ENCODE results near the gene HS1BP3. TPM values are rescaled to one million over a fixed set of nuclear protein-coding genes. Genes with fewer than 3 reads are reported as not detected.

The HS1BP3 gene
- total RNA-seq, 3 donors from 2014 or later: 19.0 to 31.8 (median 25.9) TPM

DNA sequence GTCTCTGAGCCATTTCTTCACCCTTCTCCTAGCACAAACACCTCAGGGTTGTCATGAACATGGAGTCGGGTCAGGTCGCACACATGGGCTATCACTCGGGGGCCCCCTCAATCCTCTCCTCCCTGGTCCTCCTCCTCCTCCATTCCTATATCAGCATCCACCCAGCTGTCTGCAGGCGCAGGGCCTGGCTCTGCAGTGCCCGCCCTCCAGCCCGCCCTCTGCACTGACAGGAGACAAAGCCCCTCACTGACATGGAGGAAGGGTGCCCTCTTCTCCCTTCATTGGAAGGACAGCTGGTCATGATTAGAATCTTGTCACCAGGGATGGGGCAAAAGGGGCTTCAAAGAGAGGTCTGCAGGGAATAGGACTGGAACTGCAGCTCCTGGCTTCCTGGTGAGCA lies 21.7 kb downstream of the HS1BP3 start:
- peaks cover 5 to 9% of the 10 kb centered on the region in 2 donors for H3K4me1 ChIP-seq
- TF ChIP-seq POLR2A (IDR thresholded peaks at IDR 0.05): no peak
- TF ChIP-seq POLR2AphosphoS5 (IDR thresholded peaks at IDR 0.05): no peak
- TF ChIP-seq, protein P1, sequence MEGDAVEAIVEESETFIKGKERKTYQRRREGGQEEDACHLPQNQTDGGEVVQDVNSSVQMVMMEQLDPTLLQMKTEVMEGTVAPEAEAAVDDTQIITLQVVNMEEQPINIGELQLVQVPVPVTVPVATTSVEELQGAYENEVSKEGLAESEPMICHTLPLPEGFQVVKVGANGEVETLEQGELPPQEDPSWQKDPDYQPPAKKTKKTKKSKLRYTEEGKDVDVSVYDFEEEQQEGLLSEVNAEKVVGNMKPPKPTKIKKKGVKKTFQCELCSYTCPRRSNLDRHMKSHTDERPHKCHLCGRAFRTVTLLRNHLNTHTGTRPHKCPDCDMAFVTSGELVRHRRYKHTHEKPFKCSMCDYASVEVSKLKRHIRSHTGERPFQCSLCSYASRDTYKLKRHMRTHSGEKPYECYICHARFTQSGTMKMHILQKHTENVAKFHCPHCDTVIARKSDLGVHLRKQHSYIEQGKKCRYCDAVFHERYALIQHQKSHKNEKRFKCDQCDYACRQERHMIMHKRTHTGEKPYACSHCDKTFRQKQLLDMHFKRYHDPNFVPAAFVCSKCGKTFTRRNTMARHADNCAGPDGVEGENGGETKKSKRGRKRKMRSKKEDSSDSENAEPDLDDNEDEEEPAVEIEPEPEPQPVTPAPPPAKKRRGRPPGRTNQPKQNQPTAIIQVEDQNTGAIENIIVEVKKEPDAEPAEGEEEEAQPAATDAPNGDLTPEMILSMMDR (IDR thresholded peaks at IDR 0.05): no peak
- no peaks in the 10 kb centered on the region for H3K9me3 ChIP-seq
- no peak for DNase-seq (ENCODE audit: low spot score in 2 of 2)
- H3K27me3 ChIP-seq: no peaks in the 10 kb centered on the region
- intact Hi-C loops (cut with DNase I; ENCODE audit: low total_unique reads): no loop called here
- peaks cover under 1% of the 10 kb centered on the region for H3K36me3 ChIP-seq
- H3K4me3 ChIP-seq: no peak overlapping the region
- H3K27ac ChIP-seq: no peak overlapping the region

DNA sequence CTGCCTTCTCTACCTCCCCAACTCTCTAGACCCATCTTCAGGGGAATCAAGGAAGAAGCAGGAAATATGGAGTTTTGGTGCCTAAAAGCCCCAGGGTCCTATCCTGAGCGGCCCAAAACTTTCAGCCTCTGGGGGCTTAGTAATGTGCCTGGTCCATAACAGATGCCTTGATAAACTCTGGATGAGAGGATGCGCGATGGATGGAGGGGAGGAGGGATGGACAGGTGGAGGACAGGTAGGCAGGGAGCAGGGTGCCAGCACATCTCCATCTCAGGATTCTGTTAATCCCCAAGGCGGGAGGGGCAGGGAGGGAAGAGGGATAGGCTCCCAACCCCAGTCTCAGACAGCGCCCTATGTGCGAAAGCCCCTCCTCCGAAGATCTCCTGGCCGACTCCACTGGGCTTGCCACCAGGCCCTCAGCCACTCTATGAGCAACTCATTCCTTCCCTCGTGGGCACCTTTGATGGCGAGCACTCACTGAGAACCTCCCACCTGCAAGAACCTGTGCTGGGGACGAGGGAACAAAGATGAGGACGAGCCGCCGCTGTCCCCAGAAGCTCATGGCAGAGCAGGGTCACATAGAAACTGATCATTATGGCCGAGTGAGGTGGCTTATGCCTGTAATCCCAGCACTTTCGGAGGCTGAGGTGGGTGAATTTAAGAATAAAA lies 23.1 kb downstream of the HS1BP3 start:
- H3K27ac ChIP-seq: no peak overlapping the region
- TF ChIP-seq POLR2AphosphoS5 (IDR thresholded peaks at IDR 0.05) (no peak), POLR2A (IDR thresholded peaks at IDR 0.05) (no peak)
- TF ChIP-seq, protein P1 (IDR thresholded peaks at IDR 0.05): no peak
- intact Hi-C loops (cut with DNase I; ENCODE audit: low total_unique reads): no loop called here
- H3K36me3 ChIP-seq: peaks cover 3% of the 10 kb centered on the region
- H3K4me1 ChIP-seq: no peaks in the 10 kb centered on the region
- DNase-seq (ENCODE audit: low spot score in 2 of 2): no peak
- H3K9me3 ChIP-seq: no peaks in the 10 kb centered on the region
- H3K27me3 ChIP-seq: no peaks in the 10 kb centered on the region
- H3K4me3 ChIP-seq: no peak overlapping the region

DNA sequence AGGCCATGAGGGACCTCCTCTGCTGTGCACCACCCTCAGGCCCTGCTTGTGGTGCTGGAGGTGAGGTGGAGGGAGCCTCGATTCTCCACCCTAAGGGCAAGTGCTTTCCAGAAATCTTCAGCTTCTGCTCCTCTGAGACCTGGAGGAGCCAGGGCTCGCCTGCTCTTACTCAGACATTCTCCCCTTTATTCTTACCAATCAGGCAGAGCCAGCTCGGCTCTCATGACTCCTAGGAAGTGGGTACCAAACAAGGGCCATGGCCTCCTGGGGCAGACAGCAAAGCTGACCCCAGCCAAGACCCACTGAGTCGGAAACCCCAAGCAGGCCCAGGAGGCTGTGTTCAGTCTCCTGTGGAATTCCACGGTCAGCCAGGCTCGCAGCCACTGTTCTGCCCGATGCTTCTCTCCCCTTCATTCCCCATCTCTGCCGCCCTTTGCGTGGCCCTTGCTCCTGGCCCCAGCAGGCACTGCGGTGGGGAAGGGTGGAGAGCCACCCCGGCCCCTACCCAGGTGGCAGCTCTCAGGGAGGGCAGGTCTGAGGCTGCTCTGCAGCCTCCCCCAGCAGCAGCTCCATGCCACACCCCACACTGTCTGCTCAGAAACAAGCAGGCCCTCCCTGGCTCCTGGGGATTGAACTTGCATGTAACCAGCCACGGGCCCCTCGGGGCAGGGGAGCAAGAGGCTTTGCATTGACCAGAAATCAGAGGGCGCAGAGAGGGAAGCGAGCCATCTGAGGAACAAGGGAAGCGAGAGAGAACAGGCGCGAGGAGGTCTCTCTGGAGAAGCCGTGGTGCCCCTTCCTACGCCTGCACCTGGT lies 24.0 kb downstream of the HS1BP3 start:
- Histone ChIP-seq H3K4me3 (no peak overlapping the region), H3K9me3 (no peaks in the 10 kb centered on the region), H3K27ac (peak overlapping the region in 1 of 2 donors; percentile 32), H3K4me1 (no peaks in the 10 kb centered on the region), H3K36me3 (peaks cover 3% of the 10 kb centered on the region), H3K27me3 (no peaks in the 10 kb centered on the region)
- intact Hi-C loops (cut with DNase I; ENCODE audit: low total_unique reads): no loop called here
- DNase-seq (ENCODE audit: low spot score in 2 of 2): no peak
- TF ChIP-seq POLR2AphosphoS5 (IDR thresholded peaks at IDR 0.05) (no peak), POLR2A (IDR thresholded peaks at IDR 0.05) (no peak)
- TF ChIP-seq, protein P1 (IDR thresholded peaks at IDR 0.05): no peak

DNA sequence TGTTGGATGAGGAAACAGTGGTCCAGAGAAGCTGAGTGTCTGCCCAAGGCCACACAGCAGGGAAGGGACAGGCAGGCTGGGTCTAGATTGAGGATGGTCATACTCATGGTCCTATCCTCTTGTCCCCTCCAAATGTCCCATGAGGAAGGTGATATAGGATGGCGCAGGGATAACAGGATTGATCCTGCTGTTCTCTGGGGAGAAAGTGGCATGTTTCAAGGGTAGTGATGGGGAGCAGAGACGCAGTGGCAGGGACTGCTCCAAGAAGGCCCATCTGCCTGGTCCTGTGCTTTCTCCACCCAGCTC lies 24.6 kb downstream of the HS1BP3 start:
- Histone ChIP-seq H3K4me3 (no peak overlapping the region), H3K36me3 (peaks cover 3% of the 10 kb centered on the region), H3K27ac (peak overlapping the region in 1 of 2 donors; percentile 32), H3K4me1 (no peaks in the 10 kb centered on the region), H3K27me3 (no peaks in the 10 kb centered on the region), H3K9me3 (no peaks in the 10 kb centered on the region)
- TF ChIP-seq POLR2A (IDR thresholded peaks at IDR 0.05) (no peak), POLR2AphosphoS5 (IDR thresholded peaks at IDR 0.05) (no peak)
- TF ChIP-seq, protein P1 (IDR thresholded peaks at IDR 0.05): no peak
- intact Hi-C loops (cut with DNase I; ENCODE audit: low total_unique reads): no loop called here
- no peak for DNase-seq (ENCODE audit: low spot score in 2 of 2)
